GM12874 (cell line): ENCODE data around the gene COL5A1.

ENCODE experiments used
- CTCF ChIP-seq: IDR thresholded peaks from 2 replicates; pipeline ENCODE4 v1.5.1; 2011; ENCODE audit warnings: low read depth, mild to moderate bottlenecking, control low read depth, low read length, moderate library complexity; ENCODE audit not compliant: insufficient read depth

Gene COL5A1

GRCh38 chr9:134814598-134815215, 173.1 kb downstream of the COL5A1 start:
- no peak for TF ChIP-seq CTCF

- no peak for TF ChIP-seq CTCF
Measured at GRCh38 chr9:134815435-134816214, 174.0 kb downstream of the COL5A1 start.

DNA sequence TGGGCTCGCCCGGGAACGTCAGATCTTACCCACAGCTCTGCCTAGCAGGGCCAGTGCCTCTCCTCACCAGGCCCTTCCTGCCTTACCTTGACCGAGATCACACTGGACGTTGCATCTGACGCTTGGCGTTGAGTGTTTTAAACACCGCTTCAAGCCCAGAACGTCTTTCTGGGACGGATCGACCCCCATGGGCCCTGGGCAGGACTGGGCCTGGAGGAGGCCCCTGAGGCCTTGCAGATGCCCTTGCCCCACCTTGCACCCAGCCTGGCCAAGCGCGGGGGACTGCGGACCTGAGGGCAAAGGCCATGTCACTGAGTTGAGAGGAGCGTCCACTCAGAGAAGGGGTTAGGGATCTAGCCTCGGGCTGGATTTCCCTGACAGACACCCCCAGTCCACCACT, 174.7 kb downstream of the COL5A1 start:
- no peak for TF ChIP-seq CTCF

- TF ChIP-seq CTCF, result no peak
Measured at GRCh38 chr9:134818000-134818568, 176.5 kb downstream of the COL5A1 start.

DNA sequence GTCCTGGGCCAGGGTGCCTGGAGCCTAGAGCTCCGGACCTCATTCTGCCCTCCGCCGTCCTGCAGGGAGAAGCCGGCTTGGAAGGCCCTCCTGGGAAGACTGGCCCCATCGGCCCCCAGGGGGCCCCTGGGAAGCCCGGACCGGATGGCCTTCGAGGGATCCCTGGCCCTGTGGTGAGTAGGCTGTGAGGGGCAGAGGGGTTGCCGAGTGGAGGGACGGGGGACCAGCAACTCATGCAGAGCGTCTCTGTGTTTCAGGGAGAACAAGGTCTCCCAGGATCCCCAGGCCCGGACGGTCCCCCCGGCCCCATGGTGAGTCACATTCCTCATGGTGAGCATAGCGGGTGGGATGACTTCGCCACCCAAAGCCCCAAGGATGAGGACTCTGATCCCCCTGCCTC, 177.0 kb downstream of the COL5A1 start:
- TF ChIP-seq CTCF, result no peak

GRCh38 chr9:134820901-134821300, 179.3 kb downstream of the COL5A1 start:
- no peak for TF ChIP-seq CTCF

GRCh38 chr9:134822541-134822940, 180.9 kb downstream of the COL5A1 start:
- TF ChIP-seq CTCF, result no peak
